ENCODE measurements around the gene MYZAP.

GRCh38 chr15:57614241-57614640, 22.5 kb downstream of the MYZAP start:
- TF ChIP-seq EZH2 (IDR thresholded peaks at IDR 0.05) (no peak), EZH2phosphoT487 (IDR thresholded peaks at IDR 0.05) (no peak)
- TF ChIP-seq, protein P1, sequence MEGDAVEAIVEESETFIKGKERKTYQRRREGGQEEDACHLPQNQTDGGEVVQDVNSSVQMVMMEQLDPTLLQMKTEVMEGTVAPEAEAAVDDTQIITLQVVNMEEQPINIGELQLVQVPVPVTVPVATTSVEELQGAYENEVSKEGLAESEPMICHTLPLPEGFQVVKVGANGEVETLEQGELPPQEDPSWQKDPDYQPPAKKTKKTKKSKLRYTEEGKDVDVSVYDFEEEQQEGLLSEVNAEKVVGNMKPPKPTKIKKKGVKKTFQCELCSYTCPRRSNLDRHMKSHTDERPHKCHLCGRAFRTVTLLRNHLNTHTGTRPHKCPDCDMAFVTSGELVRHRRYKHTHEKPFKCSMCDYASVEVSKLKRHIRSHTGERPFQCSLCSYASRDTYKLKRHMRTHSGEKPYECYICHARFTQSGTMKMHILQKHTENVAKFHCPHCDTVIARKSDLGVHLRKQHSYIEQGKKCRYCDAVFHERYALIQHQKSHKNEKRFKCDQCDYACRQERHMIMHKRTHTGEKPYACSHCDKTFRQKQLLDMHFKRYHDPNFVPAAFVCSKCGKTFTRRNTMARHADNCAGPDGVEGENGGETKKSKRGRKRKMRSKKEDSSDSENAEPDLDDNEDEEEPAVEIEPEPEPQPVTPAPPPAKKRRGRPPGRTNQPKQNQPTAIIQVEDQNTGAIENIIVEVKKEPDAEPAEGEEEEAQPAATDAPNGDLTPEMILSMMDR (IDR thresholded peaks at IDR 0.05), result no peak

Measured in neural progenitor cell (in vitro differentiated cells).